Activated CD4-positive, alpha-beta T cell treated with anti-CD3 and anti-CD28 coated beads for 48 hours (primary cell): Measurements from ENCODE around the gene PKNOX2.
A peak's percentile ranks its signal among the peaks of the same experiment; 100 is the strongest.

Source experiments
- DNase-seq: peaks from one replicate; pipeline ENCODE4 v3.0.0-alpha.2; 2020

PKNOX2 gene

GRCh38 chr11:125390946-125391345, 226.4 kb downstream of the PKNOX2 start:
- no peak for DNase-seq

DNA sequence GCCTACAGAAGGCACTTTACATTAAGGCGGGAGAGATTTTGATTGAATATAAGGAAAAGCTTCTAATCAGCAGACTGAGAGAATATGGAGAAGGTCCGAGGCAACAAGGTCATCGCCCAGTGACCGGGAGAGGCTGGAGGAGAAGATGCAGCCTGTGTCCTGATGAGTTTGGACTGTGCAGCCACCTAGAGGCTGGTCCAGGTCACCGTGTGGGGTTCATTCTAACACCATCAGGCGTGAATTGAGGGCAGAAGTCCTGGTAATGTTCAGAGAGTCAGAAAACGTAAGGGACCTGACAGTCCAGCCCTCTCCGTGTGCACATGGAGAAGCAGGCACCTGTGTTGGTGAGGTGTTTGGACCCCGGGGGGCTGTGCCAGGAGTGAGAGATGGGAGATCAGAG, 228.8 kb downstream of the PKNOX2 start:
- no peak for DNase-seq

DNA sequence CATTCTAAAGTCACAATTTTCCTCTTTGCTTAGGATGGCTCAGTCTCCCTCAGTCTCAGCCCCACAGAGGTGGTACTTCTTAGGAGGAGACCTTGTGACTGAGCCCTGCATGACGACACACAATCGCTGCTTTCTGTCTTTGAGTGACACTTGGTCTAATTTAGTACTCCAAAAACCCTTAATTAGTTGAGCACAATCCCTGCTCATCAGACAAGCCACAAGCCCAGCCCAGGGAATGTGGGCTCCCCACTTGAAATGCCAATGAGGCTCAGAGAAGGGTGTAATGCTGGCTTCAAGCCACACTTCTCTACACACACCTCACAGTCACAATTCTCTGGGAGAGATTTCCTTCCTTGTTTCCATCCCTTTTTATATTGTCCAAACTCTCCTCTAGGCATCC, 229.7 kb downstream of the PKNOX2 start:
- DNase-seq = no peak

DNA sequence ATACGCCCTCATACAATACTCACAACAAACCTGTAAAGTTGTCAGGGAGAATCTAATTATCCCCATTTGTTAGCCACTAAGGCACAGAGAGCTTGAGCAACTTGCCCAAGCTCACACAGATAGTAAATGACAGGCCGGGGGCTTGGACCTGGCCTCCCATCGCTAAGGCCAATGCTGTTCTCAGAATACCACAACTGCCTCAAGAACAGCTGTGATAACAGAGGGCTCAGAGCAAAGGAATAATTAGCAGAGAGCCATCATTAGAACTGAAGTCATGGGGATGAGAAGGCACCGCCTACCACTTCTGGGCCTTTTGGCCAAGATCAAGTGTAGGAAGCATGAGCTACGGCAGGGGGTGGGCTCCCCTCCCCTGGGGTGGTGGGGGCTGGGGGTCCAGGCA, 232.9 kb downstream of the PKNOX2 start:
- no peak for DNase-seq

- DNase-seq = no peak
Observed at GRCh38 chr11:125398475-125398874, 233.9 kb downstream of the PKNOX2 start.

DNA sequence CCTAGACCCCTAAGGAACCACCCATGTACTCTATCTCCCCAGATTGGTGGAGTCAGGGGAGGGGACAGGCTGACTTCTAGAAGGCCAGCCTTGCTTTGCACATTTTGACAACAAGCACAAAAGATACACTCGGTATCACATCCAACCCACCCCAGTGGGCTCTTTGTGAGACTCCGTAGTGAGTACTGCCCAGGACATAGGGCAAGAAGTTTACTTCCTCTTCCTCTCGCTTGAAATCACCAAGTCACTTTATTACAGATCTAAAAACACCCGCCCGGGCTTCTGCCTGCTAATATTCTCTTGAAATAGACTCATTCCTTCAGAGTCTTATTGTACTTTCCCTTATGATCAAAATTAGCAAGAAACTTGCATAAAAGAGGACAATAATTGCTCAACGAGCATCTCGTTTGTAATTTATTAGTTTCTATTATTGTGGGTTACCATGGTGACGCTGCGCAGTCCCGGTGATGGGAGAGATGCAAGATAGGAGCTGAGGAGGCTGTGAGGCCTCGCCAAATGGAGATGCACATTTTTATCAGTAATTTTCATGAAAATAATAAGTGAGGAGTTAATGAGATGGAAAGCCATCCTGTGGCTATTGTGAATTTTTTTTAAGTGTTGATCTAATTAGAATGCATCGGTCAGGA, 234.6 kb downstream of the PKNOX2 start:
- no peak for DNase-seq

GRCh38 chr11:125399945-125400344, 235.4 kb downstream of the PKNOX2 start:
- no peak for DNase-seq

DNA sequence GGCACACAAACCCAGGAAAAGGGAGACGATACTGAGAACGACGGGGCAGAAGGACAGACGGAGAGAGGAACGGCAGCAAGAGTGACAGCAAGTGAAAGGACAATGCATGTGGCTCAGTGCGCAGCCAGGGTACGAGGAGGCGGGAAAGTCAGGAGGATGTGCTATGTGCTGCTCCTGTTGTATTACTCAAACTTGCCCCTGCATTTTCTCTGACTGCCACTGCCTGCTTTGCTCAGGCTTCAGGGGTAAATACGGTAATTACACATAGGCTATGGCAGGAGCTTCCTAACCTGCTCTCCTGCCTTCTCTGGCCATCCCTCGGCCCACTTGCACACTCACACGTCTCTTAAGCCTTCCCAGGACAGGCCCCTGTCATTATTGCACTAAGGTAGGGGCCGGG, 236.7 kb downstream of the PKNOX2 start:
- no peak for DNase-seq

DNA sequence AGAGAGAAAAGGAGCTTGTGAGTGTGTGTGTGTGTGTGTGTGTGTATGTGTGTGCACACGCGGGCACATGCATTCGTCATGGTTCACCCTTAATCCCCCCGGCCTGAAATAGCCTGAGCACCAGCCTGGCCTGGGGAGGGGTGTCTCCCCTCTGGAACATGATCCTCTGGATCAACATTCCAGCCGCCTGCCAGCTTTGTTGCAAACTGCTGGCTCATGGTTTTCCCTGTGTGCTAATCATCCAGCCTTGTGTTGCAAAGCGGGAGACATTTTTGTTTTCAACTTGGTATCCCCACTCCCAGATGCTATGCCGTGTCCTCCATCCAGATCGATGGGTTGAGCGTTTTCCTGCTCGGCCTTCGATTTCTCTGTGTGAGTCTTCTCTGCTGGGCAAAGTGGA, 237.2 kb downstream of the PKNOX2 start:
- no peak for DNase-seq

- no peak for DNase-seq
Observed at GRCh38 chr11:125402435-125402834, 237.9 kb downstream of the PKNOX2 start.

GRCh38 chr11:125404157-125404810, 239.7 kb downstream of the PKNOX2 start:
- no peak for DNase-seq

- DNase-seq = peak; percentile 81
Observed at GRCh38 chr11:125404811-125405790, 240.6 kb downstream of the PKNOX2 start.

DNA sequence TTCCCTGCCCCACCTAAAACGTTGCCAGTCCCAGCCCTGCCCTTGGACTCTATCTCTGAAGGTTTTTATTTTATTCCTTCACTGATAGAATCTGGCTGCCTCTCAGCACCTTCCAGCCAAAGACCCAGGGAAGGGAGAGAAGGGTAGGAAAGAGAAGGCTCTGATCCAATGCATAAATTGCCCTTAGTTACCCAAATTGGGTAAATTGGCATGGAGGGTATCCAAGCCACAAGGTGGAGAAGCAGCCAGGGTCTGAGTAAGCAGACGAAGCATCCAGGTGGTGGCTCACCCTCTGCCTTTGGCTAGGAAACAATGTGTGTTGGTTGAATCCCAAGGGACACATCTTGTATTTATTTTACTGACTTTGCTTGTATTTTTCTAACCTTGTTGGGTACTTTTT, 242.5 kb downstream of the PKNOX2 start:
- DNase-seq = no peak

DNA sequence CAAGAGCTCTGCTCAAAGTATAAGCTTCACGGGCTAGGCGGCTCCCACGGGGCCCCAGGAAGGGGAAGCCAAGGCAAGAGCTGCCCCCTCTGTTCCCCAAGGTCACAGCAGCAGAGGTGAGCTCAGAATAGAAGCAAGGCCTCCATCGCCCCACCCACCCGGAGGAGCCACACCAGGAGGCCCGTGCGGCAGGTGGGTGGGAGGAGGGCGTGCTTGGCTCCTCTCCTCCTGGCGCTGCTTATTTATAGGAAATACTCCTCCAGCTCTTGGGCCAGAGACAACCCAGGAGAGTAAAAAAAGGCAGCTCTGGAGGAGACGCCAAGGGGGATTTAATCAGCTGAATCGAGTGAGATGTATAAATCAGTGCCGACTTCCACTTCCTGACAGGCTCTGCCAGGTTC, 243.8 kb downstream of the PKNOX2 start:
- no peak for DNase-seq

- no peak for DNase-seq
Observed at GRCh38 chr11:125410091-125410490, 245.5 kb downstream of the PKNOX2 start.

GRCh38 chr11:125412177-125412496, 247.6 kb downstream of the PKNOX2 start:
- DNase-seq = no peak

DNA sequence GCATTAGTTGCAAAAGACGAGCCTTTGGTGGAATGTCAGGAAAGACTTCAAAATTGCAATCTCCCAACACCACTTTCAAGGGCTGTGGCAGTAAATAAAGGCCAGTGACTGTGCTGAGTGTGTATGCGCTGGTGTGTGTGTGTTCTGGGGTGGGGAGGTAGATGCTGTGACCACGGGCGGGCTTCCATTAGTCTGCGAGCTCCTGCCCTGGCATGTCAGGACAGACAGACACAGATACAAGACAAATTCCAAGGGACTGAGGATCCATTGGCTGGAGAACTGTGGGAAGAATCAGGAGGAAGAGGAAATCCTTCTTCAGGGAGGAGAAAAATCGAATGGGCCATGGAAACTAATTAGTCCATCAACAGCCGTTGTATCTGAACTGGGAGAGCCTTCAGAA, 248.0 kb downstream of the PKNOX2 start:
- DNase-seq = no peak

DNA sequence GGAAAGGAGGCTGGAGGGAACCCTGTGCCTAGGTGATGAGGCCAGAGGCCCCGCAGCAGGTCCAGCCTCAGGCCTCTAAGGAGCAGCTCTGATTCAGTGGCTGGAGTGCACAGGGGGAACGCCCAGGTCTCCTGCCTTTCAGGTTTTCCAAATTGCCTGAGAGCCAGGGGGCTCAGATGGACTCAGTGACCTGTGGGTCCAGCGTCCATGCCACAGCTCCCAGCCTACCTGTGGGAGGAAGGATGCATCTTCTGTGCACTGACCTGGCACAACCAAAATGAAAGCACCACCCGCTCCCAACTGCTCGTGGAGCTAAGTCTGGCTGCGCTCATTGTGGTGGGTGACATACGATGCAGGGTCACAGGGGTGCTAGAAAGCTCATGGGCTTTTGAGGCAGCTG, 248.7 kb downstream of the PKNOX2 start:
- no peak for DNase-seq

DNA sequence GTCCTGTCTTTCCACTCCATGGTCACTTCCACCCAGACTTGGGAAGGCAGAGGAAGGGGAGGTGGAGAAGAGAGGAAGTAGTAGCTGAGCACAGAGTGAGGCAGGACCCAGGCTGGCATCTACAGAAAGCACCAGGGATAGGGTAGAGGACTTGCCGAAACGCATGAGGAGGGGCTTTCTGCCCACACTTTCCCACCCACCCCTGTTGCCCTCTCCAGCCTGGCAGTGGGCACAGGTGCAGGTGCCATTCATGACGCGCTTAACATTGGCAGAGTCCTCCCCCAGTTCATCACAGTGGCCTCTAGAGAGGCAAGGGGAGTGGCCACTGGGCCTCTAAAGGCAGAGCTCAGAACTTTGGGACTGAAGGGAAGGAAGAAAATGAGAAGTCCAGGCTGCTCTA, 249.6 kb downstream of the PKNOX2 start:
- no peak for DNase-seq

DNA sequence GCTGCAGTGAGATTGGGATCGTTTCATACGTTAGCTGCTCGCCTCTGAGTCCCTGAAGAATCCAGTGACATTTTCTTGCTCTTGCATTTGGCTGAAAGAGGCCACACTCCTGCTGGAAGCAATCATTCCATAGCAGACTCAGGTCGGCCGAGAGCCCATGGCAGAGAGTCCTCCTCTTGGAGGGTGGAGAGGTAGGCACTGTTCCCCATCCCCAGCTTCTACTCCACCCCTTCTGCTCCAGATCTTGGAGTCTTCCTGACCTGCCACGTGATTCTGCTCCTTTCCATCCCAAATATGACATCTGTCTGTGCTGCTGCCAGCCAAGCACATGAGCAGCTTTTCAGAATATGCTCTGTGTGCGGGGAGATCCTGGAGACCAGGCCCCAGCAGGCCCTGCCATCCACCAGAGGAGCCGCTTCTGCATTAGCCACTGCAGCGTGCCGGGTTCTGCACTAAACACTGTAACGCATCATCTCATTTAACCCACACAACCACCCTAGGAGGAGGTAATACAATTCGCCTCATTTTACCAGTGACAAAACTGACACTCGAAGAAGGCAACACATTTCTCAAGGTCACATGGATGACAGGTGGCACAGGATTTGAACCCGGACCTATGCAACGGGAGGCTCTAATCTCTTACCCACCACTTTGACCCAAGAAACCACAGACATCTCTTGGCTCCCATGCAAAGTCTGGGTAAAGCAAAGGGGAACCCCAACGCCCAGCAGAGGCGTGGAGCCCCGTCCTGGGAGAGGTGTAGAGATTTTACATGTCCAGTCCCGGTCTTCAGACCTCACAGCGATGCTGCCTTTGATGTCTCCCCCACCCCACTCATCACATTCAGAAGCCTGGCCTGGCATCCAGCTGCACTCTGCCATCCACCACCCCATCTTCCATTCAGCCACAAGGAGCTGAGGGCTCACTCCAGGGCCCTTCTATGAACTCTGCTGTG, 252.7 kb downstream of the PKNOX2 start:
- no peak for DNase-seq

GRCh38 chr11:125418396-125418795, 253.8 kb downstream of the PKNOX2 start:
- DNase-seq = no peak

- DNase-seq = no peak
Observed at GRCh38 chr11:125422681-125423080, 258.1 kb downstream of the PKNOX2 start.
